IPS-18a (cell line): ENCODE measurements around the gene KIZ.

ENCODE experiments used
- H3K27ac ChIP-seq: one replicate; pipeline ENCODE4 v1.5.1; 2013; ENCODE audit warnings: low read length
- H3K27me3 ChIP-seq: one replicate; pipeline ENCODE4 v1.6.1; 2013; ENCODE audit warnings: mild to moderate bottlenecking, low read length; ENCODE audit not compliant: control insufficient read depth, insufficient read depth
- H3K36me3 ChIP-seq: one replicate; pipeline ENCODE4 v1.6.1; 2013; ENCODE audit warnings: low read depth, low read length; ENCODE audit not compliant: control insufficient read depth
- H3K4me1 ChIP-seq: one replicate; pipeline ENCODE4 v1.6.1; 2013; ENCODE audit warnings: low read depth, low read length; ENCODE audit not compliant: control insufficient read depth
- H3K4me3 ChIP-seq: one replicate; pipeline ENCODE4 v1.5.1; 2013; ENCODE audit warnings: low read length
- H3K9ac ChIP-seq: one replicate; pipeline ENCODE4 v1.6.1; 2013; ENCODE audit warnings: mild to moderate bottlenecking, low read length, moderate library complexity
- H3K9me3 ChIP-seq: one replicate; pipeline ENCODE4 v1.6.1; 2013; ENCODE audit warnings: low read depth, low read length; ENCODE audit not compliant: control insufficient read depth

The KIZ gene

DNA sequence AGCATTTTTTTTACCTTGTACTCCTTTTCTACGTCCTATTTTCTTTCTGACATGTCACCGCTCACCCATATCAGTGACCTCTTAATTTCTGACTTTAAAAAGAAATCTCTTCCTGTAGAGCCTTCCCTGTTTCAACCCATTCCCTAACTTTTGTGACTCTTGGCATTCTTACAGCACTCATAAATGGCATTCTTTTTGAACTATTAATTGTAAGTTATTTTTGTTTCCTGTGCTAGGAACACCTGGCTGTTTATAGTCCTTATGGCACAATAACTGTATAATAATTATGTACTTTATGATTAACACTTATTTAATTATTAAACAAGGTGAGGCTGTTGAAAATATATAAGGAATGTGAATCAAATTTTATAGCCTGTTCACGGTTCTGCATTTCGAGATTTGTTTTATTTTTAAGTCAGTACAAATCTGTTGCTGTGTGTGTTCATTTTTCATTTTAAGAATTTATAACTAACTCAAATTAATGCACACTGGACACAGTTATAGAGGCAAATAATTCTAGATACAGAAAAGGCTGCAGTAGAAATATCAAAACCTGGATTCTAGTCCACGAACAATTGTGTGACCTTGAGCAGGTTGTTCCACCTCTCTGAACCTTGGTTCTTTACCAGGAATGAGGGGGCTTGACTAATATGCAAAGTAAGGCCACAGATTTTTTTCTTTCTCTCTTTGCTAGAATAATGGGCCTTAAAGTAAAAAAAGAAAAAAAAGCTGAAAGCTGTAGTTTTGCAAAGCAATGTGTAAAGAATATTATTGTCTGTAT lies 1.5 kb downstream of the KIZ start:
- Histone ChIP-seq H3K9me3 (no peaks in the 10 kb centered on the region), H3K27ac (no peak overlapping the region), H3K9ac (no peak overlapping the region), H3K4me1 (peaks cover 10% of the 10 kb centered on the region), H3K36me3 (no peaks in the 10 kb centered on the region), H3K4me3 (peak overlapping the region; percentile 94), H3K27me3 (peaks cover 8% of the 10 kb centered on the region)

DNA sequence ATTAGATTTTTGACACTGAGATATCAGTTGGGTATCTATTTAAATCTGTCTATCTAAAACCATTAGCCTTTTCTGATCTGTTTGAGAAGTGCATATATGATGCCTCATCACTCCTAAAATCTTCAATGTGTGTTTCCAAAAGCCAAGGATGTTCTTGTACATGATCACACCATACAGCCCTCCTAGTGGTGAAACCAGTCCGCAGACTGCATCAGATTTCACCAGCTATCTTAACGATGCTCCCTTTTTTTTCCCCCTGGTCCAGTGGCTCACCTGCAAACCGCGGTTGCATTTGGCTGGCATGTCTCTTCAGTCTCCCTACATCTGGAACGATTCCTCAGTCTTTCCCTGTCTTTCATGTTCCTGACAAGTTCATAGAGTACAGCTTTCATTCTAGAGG lies 4.0 kb downstream of the KIZ start:
- Histone ChIP-seq H3K4me1 (peaks cover 10% of the 10 kb centered on the region), H3K36me3 (no peaks in the 10 kb centered on the region), H3K9ac (no peak overlapping the region), H3K27me3 (peaks cover 6% of the 10 kb centered on the region), H3K27ac (no peak overlapping the region), H3K9me3 (no peaks in the 10 kb centered on the region), H3K4me3 (no peak overlapping the region)

DNA sequence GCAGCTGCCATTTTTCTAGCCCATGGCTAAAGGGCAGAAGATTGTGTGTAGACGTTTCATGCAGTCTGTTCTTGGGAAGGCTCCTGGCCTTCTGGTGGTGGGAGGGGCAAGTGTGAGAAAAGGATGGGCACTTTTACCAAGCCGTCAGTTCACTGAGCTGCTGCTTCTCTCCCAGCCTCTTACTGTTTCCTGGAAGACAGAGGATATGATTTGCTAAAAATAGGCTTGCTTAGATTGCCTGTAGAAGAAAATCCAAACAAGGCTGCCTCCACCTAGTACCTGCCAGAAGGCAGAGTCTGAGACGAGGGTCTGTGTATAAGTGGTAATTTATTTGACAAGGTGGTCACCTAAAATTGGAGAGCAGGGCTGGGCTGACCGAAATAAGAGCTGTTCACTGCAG lies 7.5 kb downstream of the KIZ start:
- Histone ChIP-seq H3K9ac (no peak overlapping the region), H3K4me3 (no peak overlapping the region), H3K27me3 (no peaks in the 10 kb centered on the region), H3K4me1 (peaks cover 5% of the 10 kb centered on the region), H3K36me3 (peaks cover 4% of the 10 kb centered on the region), H3K9me3 (no peaks in the 10 kb centered on the region), H3K27ac (no peak overlapping the region)

DNA sequence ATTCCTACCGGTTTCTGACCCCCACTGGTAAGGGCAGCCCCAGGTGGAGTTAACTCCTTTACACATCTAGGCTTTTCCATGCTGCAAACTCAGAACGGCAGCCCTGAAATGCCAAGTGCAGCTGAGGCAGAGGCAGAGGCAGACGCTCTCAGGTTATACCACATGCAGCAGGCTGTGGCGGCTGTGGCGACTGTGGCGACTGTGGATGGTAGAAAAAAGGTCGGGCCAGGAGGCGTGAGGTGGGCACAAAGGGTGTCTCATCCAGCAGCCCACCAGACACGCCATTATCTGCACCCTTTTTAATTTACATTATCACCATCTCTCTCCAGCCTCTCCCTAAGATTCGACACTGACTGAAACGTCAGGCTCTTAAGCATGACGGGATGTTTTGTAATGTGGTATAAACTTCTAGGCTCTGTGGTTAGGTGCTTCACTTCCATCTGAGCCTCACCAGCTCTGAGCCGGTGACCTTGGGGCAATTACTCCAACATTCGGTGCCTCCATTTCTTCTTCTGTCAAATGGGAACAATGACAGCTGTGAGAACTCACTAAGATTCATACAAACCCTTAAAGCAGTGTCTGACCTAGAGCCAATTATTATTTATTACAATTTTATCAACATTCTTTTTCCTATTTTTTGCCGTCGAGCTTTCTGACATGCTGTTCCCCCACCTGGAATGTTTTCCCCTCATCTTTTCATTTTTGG lies 8.2 kb downstream of the KIZ start:
- Histone ChIP-seq H3K9me3 (no peaks in the 10 kb centered on the region), H3K9ac (no peak overlapping the region), H3K27ac (no peak overlapping the region), H3K4me3 (no peak overlapping the region), H3K27me3 (no peaks in the 10 kb centered on the region), H3K4me1 (peaks cover 5% of the 10 kb centered on the region), H3K36me3 (peaks cover 4% of the 10 kb centered on the region)

DNA sequence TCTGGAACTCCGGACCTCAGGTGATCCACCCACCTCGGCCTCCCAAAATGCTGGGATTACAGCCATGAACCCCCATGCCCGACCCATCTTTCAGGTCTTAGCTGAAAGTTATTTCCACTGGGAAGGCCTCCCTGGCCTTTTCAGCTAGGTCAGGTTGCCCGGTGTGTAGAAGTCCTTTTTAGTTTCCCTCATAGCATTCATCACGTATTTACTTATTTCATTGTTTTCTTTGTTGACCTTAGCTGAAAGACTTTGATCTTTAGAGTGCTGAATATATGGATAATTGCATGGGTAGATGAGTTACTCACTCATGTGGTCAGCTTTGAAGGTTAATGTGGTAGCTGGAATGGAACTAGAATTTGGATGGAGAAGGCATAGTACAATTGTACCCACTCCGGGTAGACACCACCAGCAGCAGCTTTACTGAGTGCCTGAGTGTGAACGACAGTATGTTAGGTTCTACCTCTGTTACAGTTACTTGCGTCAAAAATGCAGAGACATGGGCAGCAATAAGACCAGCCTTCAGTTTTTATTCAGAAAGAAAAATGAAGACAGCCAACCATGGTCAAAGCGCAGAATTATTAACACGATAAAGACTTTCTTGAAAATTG lies 9.1 kb downstream of the KIZ start:
- H3K36me3 ChIP-seq: peaks cover 4% of the 10 kb centered on the region
- no peak overlapping the region for H3K9ac ChIP-seq
- H3K27ac ChIP-seq: no peak overlapping the region
- no peaks in the 10 kb centered on the region for H3K27me3 ChIP-seq
- H3K4me3 ChIP-seq: no peak overlapping the region
- no peaks in the 10 kb centered on the region for H3K9me3 ChIP-seq
- H3K4me1 ChIP-seq: peaks cover 4% of the 10 kb centered on the region

DNA sequence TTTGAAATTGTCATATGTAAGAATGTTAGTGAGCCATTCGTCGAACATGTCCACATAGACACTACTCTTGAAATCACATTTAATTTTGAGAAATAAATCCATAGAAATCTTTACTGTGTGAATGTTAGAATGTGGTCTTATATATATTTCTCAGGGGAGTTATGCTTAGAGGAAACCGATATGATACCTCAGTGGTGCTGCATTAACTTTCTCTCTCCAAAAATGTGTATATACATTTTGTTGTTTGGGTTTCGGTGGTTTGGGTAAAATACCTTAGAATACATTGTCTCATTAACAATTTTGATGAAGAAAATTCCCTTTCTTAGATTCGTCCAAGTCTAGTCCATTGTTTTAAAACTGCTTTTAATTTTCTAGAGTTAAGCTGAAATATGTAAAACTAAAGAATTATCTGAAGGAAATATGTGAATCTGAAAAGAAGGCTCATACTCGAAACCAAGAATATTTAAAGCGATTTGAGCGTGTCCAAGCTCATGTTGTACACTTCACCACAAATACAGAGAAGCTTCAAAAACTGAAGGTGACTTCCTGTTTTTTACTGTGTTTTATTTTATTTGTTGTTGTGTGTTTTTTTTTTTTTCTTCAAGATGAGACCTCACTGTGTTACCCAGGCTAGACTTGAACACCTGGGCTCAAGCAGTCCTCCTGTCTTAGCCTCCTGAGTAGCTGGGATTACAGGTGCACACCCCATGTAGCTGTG lies 10.3 kb downstream of the KIZ start:
- H3K9me3 ChIP-seq: no peaks in the 10 kb centered on the region
- no peak overlapping the region for H3K4me3 ChIP-seq
- H3K9ac ChIP-seq: no peak overlapping the region
- no peaks in the 10 kb centered on the region for H3K27me3 ChIP-seq
- no peak overlapping the region for H3K27ac ChIP-seq
- peaks cover 4% of the 10 kb centered on the region for H3K36me3 ChIP-seq
- no peaks in the 10 kb centered on the region for H3K4me1 ChIP-seq

DNA sequence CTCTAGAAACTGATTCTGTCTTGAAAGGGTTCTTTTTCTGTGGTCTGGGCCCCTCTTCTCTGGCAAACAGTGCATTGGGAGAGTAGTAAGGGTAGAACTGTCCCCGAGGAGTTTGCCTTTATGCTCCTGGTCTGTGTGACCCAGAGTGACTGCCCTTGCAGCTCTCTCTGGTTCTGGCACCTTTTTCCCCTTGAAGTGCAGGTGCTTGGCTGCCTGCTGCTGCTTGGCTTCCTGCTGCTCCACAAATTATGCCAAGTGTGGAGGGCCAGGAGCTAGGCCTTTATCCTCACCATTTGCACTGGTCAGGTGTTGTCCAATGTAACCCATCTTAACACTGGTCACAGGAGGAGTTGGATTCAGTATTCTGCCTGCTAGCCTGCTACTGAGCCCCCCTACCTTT lies 11.2 kb downstream of the KIZ start:
- no peaks in the 10 kb centered on the region for H3K9me3 ChIP-seq
- peaks cover 4% of the 10 kb centered on the region for H3K36me3 ChIP-seq

DNA sequence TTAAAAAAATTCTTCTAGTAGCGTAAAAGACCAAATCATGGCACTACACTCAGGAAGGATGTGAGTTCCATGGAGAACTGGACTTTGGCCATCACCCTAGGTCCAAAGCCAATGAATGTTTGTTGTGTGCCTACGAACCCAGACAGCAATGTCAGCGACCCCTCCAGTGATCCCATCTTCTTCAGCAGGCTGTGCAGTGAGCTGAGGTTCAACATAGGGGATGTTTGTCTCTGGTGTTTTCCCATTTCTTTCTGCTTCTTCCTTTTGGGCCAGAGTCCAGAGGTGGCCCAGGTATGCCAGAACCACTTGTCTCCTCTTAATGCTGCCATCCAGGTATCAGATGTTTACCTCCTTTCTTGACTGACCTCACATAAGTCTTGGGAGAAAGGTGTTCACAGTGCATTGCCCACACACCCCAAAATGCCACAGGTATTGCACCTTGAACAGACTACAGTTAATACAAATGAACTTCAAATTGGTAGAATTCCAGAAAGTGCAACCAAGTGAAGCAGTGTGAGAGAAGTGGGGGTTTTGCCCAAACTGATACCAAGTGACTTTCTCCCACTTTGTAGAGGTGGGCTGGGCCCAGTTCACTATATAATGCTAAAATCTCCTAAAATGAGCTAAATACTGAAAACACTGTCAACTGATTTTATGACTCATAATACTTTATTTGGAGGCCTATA lies 14.1 kb downstream of the KIZ start:
- H3K9ac ChIP-seq: no peak overlapping the region
- no peak overlapping the region for H3K27ac ChIP-seq
- no peaks in the 10 kb centered on the region for H3K9me3 ChIP-seq
- H3K4me3 ChIP-seq: no peak overlapping the region
- peaks cover 4% of the 10 kb centered on the region for H3K36me3 ChIP-seq
- no peaks in the 10 kb centered on the region for H3K27me3 ChIP-seq
- no peaks in the 10 kb centered on the region for H3K4me1 ChIP-seq

More for the DNA sequence above, 11.2 kb downstream of the KIZ start:
- H3K27ac ChIP-seq: no peak overlapping the region
- H3K9ac ChIP-seq: no peak overlapping the region
- no peak overlapping the region for H3K4me3 ChIP-seq
- no peaks in the 10 kb centered on the region for H3K4me1 ChIP-seq
- H3K27me3 ChIP-seq: no peaks in the 10 kb centered on the region

DNA sequence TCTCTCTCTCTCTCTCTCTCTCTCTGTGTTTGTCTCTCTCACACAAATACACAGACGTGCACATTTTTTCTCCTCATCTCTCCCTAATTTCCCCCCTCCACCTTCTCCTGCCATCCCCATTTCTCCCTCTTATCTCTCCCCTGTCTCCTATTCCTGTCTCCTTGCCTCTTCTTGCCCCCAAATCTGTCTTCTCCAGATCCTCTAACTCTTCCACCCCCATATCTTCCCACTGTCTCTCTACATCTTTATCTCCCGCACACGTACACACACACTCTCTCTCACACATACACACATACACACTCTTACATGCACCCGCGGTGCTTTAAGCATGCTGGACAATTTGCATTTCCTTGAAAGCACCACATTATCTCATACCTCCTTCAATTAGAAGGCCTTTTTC lies 15.9 kb downstream of the KIZ start:
- H3K4me1 ChIP-seq: no peaks in the 10 kb centered on the region
- H3K36me3 ChIP-seq: peaks cover 2% of the 10 kb centered on the region
- H3K9me3 ChIP-seq: no peaks in the 10 kb centered on the region
- no peak overlapping the region for H3K9ac ChIP-seq
- H3K4me3 ChIP-seq: no peak overlapping the region
- H3K27ac ChIP-seq: no peak overlapping the region
- H3K27me3 ChIP-seq: no peaks in the 10 kb centered on the region

DNA sequence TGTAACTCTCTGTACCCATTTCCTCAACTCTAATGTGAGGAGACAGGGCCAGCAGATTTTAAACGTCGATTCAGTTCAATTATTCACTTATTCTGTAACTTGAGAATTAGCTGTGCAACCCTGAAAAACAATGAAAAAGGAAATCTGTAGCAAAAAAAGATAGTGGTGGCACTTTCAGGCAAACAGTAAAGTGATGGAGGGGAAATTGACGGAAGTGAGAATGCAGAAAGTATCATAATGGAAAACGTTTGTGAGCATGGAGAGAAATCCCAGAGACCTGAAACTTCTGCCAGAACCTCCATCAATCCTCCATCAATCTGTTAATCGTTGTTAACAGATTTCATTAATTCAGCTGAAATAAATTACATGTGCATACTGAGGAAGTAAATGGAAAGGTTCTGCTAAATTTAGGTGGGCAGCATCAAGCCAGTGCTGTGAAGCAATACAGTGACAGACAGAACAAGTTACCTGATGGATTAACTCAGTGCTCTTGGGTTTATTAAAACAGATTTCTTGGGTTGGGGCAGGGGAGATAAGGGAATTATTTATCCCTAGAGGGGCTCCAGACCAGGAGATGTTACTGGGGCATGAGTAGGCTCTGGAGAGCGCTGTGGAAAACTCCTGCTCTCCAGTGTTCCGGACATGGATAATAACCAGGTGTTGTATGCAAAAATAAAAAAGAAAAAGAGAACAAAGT lies 17.5 kb downstream of the KIZ start:
- H3K9me3 ChIP-seq: no peaks in the 10 kb centered on the region
- no peak overlapping the region for H3K4me3 ChIP-seq
- no peak overlapping the region for H3K27ac ChIP-seq
- no peak overlapping the region for H3K9ac ChIP-seq
- no peaks in the 10 kb centered on the region for H3K4me1 ChIP-seq
- no peaks in the 10 kb centered on the region for H3K27me3 ChIP-seq
- H3K36me3 ChIP-seq: no peaks in the 10 kb centered on the region
